ENCODE results near the gene LYZL2.

The LYZL2 gene

GRCh38 chr10:30589441-30589840 lies 40.1 kb downstream of the LYZL2 start:
- no peak for DNase-seq

GRCh38 chr10:30587522-30588031 lies 42.0 kb downstream of the LYZL2 start:
- no peak for DNase-seq

DNA sequence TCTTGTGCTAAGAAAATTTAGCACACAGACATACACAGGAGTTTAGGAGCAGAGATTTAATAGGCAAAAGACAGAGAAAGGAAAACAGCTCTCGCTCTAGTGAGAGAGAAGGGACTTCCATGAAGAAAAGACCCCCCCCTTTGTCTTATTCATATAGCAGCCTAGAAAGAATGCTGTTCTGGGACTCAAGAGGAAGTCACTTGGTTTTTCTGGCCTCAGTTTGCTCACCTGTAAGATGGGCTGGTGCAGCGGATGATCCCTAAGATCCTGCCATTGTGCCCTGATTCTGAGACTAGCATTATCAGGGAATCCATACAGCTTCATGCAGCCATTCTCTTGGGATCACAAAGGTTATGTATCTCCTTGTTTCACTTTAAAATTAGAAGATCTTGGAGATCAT lies 42.7 kb downstream of the LYZL2 start:
- DNase-seq: no peak

DNA sequence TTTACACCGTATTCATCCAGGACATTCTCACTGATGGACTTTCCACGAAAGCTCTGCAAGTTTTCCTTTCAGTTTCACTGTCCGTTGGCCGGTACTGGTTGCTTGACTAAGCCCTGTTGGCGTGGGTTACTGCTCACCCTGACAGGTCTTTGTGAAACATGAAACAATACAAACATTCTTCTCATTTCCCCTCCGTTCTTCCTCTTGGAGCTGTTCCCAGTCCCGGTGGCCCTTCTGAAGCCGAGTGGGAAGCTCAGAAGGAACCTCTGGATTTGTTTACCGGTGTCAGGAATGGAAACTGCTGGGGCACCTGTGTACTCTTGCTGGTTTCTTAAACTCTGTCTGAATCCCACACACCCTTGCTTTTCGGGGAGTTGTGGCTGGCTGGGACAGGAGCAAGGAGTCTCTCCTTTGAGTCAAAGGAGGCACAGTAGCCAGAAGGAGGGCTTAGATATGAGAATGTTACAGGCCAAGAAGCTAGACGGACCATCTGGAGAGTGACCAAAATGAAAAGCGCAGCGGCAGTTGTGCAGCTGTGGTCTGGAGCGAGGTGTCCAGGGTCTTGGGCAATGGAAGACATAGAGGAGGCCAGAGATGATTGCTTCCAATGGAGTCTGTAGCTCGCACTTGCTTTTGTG lies 45.7 kb downstream of the LYZL2 start:
- no peak for DNase-seq

DNA sequence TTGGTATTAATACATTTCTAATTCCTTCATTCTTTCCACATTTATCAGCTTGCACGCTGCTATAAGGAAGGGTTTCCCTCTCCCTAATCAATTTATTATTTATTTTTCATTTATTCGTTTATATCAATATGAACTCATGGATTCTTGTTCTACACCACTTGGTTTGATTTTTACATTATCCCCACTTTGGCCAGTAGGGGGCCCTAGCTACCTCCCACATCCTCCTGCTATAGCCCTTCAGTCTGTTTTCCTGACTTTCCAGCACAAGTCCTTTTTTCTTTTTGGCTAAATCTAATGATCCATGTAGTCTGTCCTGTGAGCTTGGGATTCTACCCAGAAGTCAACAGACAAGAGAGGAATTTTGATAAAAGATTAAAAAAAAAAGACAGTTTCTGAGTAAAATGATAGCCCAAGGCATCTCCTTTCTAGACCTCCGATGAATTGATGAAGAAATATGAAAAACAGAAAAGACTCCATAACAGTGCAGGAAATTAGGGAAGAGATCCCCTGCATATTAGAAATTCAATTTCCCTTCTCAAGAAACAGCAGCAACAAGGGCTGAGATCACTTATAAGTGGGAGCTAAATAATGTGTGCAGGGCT lies 47.7 kb downstream of the LYZL2 start:
- DNase-seq: no peak

DNA sequence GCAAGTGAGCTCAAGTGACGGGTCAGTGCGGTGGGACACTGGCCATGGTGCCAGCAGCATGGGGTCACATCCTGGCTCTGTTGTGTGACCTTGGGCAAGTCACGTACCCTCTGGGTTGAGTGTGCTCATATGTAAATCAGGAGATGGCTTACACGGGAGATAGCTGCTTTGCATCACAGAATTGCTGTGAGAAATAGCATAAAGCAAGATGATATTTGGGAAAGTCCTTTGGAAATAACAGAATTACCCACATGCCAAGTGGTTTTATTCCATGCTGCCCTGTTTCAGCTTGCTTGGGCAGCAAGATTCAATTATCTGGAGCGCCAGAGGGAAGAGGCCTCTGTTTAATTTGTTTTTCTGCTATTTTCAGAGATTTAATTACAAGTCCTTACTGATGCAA lies 48.9 kb downstream of the LYZL2 start:
- DNase-seq: no peak

- no peak for DNase-seq
Measured at GRCh38 chr10:30580241-30580640, 49.3 kb downstream of the LYZL2 start.

DNA sequence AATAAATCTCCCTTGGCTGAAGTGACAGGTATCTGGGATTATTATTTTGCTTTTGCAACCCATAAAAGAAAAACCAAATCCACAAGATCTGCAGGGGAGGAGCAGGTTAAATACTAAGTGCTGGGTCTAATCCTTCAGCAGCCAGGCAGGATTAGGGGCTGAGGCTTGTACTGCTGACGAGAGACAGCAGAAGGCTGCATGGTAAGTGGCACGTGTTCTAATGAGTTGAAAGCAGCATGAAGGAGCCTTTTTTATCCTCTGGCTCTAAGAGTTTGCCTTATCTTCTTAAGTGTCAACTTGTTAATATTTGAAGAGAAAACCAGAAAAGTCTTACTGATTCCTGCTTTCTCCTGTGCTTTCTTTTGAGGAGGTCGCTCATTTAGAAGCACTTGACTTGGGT lies 50.0 kb downstream of the LYZL2 start:
- no peak for DNase-seq

- DNase-seq: no peak
Measured at GRCh38 chr10:30577048-30577447, 52.5 kb downstream of the LYZL2 start.

GRCh38 chr10:30576641-30577040 lies 52.9 kb downstream of the LYZL2 start:
- no peak for DNase-seq

GRCh38 chr10:30574432-30574796 lies 55.1 kb downstream of the LYZL2 start:
- DNase-seq: no peak

GRCh38 chr10:30573721-30574431 lies 55.7 kb downstream of the LYZL2 start:
- DNase-seq: no peak

- no peak for DNase-seq
Measured at GRCh38 chr10:30565449-30565848, 64.1 kb downstream of the LYZL2 start.

- no peak for DNase-seq
Measured at GRCh38 chr10:30562787-30563186, 66.8 kb downstream of the LYZL2 start.

All from activated naive CD4-positive, alpha-beta T cell treated with anti-CD3 and anti-CD28 coated beads, Interleukin-2, amount 50 U/mL, for 16 hours (primary cell).